ENCODE results near the gene GREM1.

GREM1 gene

DNA sequence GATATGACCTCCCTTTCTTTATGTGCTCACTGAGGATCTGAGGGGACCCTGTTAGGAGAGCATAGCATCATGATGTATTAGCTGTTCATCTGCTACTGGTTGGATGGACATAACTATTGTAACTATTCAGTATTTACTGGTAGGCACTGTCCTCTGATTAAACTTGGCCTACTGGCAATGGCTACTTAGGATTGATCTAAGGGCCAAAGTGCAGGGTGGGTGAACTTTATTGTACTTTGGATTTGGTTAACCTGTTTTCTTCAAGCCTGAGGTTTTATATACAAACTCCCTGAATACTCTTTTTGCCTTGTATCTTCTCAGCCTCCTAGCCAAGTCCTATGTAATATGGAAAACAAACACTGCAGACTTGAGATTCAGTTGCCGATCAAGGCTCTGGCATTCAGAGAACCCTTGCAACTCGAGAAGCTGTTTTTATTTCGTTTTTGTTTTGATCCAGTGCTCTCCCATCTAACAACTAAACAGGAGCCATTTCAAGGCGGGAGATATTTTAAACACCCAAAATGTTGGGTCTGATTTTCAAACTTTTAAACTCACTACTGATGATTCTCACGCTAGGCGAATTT is 14.9 kb downstream of the GREM1 start:
- no peak for DNase-seq

DNA sequence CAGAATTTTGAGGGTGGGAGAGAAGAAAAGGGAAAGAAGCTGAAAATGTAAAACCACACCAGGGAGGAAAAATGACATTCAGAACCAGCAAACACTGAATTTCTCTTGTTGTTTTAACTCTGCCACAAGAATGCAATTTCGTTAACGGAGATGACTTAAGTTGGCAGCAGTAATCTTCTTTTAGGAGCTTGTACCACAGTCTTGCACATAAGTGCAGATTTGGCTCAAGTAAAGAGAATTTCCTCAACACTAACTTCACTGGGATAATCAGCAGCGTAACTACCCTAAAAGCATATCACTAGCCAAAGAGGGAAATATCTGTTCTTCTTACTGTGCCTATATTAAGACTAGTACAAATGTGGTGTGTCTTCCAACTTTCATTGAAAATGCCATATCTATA is 15.5 kb downstream of the GREM1 start:
- DNase-seq: no peak

DNA sequence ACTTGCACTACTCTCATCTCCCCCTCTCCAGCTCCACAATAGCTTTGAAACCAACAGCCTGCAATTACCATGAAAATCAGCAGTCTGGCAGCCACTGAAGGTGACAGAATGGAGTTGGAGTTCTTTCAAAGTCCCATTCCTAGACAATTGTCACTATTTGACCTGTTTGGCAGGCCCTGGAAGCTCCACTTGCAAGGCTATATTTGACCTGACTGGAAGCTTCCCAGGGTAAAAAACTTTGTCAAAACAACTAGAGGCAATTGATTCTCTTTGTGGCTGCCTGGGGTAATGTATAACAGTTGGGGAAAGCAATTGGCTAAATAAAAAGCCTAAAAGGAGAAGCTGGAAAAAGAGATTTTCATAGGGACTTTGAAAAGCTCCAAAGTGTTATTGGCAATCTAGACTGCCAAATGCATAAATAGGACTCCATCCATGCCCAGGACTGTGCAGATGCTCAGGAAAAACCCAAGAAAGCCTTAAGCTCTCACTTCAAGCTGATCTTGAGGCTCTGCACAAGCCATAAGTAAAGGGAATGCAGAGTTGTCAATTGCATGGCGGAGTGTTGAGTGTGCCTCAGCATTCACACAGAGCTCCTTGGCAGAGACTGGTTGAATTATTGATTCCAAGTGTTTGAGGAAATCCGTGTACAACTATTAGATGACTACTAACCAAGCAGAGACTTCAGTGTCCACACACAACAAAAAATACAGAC is 18.3 kb downstream of the GREM1 start:
- DNase-seq: no peak

- DNase-seq: no peak
Observed at GRCh38 chr15:32736701-32737061, 18.9 kb downstream of the GREM1 start.

DNA sequence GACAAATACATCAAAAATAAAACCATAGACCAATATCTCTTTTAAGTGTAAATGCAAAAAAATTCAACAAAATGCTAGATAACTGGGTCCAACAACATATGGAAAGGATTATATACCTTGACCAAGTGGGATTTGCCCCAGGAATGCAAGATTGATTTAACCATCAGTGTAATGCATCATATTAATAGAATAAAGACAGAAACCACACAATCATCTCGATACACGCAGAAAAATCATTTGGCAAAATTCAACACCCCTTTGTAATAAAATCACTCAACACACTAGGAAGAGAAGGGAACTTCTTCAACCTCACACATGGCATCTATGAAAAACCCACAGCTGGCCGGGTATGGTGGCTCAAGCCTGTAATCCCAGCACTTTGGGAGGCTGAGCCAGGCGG is 19.5 kb downstream of the GREM1 start:
- no peak for DNase-seq

- DNase-seq: no peak
Observed at GRCh38 chr15:32738666-32739065, 20.9 kb downstream of the GREM1 start.

DNA sequence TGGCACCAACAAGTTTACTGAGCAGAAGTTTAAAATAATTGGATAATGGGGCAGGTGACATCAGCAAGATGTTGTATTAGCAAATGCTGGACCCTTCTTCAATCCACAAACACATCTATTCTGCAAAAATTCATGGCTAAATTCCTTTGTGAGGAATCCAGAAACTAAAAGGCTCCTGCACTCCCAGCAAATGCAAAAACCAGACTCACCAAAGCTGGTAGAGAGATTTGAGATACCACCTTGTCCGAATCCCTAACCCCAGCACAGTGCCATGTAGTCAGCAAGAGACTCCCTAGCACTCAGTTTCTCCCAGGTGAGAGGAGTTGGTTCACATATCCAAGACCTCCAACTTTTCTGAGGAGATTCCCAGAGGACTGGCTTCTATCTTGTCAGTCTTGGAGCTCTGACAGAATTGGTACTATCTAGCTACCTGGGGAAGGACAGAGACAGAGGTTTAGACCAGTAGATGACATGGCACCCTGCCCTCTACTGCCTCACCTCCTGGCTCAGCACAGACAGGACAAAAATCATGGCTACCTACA is 21.8 kb downstream of the GREM1 start:
- no peak for DNase-seq

- DNase-seq: no peak
Observed at GRCh38 chr15:32743411-32744140, 25.8 kb downstream of the GREM1 start.

DNA sequence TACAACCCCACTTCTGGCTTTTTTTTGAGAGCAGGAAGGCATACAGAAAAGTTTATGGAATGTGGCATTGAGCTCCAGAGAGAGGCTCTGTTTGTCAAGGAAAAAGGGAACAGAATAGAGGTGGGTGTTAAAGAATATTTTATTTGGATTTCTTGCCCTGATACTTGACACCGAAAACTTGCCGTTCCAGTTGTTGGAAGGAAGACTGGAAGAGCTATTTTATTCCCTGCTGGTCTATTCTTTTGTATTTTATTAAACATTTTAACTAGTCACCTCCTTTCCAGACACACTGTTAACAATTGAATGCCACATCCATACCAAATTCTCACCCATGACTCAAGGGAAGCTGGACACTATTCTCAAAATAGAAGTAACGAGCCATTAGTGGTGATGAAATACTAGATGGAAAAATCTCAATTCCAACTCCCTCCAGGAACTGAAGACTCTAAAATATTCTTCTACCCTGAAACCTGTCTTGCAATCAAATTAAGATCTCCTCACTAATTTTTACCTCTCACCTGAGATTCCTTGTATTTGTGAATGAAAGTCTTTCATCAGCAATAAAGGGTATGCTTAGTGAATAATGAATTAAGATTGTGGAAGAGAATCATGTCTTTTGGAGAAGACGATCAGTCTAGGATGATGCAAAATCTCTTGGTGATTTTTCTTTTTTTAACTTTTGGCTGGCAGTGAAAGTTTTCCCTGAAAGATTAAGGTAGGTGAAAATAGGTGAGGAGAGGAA is 28.5 kb downstream of the GREM1 start:
- no peak for DNase-seq

DNA sequence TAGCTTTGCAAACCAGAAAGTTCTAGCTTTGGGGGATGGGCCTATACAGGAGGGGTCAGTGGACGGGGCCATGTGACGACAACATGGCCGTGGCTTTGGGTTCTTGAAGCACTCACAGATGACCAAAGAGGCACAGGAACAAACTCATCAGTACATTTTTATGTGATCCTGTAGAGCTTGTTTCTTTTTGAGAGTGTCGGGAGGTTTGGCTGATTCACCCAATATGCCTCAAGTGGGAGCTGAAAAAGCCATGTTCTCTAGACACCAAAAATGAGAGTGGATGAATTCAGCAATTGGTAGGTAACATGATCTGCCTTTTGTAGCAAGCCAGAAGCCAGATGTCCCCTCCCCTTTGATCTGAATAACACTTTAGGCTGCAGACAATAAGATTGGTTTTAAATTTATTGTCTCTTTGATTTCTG is 30.1 kb downstream of the GREM1 start:
- DNase-seq: no peak

DNA sequence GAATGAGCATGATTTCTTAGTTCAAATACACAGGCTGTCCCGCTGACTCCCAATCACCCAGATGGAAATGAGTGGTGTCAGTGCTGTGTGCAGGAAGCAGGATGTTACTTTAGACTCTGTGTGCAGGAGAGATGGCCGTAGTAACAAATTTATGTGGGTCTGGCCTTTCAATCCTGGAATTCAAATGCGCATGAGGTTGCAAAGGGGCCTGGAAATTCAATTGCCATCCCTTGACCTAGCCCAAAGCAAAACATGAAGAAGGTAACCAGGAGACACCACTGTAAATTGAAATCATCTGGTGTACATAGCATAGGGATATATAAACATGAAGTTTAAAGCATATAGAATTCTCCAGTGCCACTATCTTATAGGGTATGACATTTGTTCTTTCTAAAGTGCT is 33.2 kb downstream of the GREM1 start:
- no peak for DNase-seq

- no peak for DNase-seq
Observed at GRCh38 chr15:32757426-32757825, 39.6 kb downstream of the GREM1 start.

DNA sequence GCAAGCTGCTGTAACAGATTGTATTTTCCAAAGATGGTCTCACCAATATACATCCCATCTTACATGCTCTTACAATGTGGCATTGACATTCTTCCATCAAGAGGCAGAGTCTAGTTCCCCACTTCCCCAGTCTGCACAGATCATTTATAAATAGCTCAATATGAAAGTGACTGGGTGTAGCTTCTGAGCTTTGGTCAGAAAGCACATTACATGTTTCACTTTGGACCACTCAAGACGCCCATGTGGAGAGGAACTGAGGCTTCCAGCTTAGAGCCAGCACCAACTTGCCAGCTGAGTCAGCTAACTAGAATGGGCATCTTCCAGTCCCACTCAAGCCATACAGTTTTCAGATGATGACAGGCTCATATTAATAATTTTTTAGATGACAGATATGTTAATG is 45.5 kb downstream of the GREM1 start:
- no peak for DNase-seq

GRCh38 chr15:32765236-32765635 is 47.4 kb downstream of the GREM1 start:
- no peak for DNase-seq

DNA sequence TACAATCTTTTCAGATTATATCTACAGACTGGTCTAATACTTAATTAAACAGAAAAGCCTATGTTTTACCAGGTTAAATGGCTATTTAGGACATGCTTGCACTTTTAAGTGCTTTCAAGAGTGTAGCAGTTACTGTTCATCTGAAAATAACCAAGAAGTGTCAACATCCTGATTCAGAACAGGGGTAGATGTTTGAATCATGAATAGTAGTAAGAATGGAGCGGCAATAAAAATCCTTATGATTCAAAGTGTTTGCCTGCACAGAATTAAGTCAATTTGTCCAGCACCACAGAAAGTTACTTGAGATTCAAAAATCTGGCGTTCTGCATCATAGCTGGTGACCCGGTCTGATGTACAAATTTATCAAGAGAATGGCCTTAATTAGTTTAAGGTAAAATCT is 48.3 kb downstream of the GREM1 start:
- no peak for DNase-seq

- no peak for DNase-seq
Observed at GRCh38 chr15:32767236-32767635, 49.4 kb downstream of the GREM1 start.

DNA sequence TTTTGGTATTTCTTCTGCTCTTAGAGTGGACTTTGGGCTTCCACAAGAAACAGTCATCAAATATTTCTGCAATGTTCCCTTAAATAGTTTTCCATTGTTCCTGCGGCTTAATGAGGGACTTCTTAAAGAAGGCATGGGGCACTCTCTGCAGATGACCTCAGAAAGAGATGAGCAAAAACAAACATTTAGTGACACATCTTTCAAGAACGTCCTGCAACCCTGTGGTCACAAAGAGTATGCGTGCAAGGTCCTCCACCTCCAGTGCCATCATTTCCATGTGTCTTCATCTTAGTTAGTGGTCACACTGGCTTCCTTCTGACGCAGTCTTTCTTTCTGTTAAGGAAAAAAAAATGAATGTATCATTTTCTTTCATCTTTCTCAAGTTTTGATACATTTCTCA is 56.2 kb downstream of the GREM1 start:
- no peak for DNase-seq

GRCh38 chr15:32775103-32775502 is 57.3 kb downstream of the GREM1 start:
- DNase-seq: no peak

DNA sequence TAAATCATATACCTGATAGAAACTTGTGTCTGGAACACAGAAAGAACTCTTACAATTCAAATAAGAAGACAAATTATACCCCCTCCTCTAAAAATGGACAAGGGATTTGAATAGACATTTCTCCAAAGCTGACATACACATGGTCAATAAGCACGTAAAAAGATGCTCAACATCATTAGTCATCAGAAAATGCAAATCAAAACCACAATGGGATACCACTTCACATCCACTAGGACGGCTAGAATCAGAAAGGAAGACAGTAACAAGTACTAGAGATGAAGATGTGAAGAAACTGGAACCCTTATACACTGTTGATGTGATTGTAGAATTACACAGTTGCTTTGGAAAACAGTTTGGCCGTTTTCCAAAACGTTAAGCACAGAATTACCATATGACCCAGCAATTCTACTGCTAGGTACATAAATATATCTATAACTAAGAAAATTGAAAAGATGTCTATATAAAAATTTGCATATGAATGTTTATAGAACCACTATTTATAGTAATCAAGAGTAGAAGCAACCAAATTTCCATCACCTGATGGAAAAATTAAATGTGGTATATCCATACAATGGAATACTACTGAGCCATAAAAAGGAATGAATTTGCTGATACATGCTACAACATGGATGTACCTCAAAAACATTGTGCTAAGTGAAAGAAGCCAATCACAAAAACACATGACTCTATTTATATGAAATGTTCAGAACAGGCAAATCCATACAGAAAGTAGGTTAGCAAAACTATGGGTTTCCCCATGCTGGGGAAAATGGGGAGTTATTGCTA is 60.8 kb downstream of the GREM1 start:
- no peak for DNase-seq

- DNase-seq: no peak
Observed at GRCh38 chr15:32781781-32782180, 64.0 kb downstream of the GREM1 start.

DNA sequence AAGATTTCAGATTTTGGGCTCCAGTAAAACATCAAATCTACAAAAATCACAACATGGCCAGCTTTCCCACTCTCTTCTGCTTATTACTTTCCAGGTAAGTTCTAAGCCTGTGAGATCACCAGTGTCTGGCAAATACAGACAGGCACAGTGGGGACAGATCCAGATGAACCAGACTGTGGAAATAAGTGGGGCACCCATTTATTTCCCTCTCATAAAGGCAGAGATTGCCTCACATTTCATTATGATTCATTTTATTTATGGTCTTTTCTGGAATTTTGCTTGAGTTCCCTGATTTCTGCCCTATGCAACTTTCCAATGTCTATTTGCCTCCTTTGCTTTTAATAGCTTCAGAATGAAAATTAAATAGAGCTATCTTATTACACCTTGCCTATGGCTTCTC is 66.8 kb downstream of the GREM1 start:
- DNase-seq: no peak

DNA sequence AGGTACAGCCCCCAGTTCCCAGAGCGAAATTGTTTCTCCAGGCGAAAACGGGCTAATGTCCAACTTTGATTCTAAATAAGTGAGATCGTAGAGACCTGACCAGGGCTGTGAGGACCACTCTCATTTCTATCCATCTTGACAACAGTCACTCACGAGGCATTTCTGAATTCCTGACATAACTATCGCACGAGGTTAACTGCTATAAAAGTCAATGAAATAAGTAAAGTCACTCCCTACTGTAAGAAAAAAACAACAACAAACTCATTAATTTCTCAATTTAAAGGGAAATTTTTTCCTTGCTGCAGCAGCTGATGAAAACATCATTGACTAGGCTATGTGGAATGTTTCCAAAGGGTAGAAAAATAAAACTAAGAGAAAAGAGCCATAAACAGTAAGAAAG is 69.1 kb downstream of the GREM1 start:
- DNase-seq: no peak

DNA sequence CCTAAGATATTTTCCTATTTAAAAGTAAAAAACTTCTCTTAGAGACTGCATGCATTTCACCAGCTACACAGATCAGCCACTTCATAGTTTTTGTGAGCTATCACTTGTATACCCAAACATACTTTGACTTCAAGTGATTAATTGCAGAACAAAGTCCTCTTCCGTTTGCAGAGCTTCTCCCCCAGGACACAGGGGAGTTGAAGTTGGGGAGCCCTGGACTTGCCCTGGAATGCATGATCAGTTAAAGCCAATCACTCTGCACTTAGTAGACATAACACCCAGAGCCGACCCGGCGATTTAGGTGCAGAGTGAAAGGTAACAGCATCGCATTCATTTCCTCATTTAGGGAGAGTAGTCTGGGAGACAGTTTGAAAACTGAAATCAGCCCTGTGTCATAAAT is 70.1 kb downstream of the GREM1 start:
- no peak for DNase-seq

Data from activated CD4-positive, CD25-positive, alpha-beta regulatory T cell treated with anti-CD3 and anti-CD28 coated beads, Interleukin-2, amount 50 U/mL, for 72 hours (primary cell).